Panc1 (cell line): Measurements from ENCODE around the gene OR10A6. TPM values are rescaled to one million over a fixed set of nuclear protein-coding genes. Genes with fewer than 3 reads are reported as not detected.

Source experiments
- ATAC-seq: fragments of 200-7000 bp; cut with Tn5 transposase; 2 replicates; pipeline ENCODE4 v1.9.1; 2020; ENCODE audit warnings: mild to moderate bottlenecking, moderate library complexity
- BruUV-seq: library from RNA; stranded (reverse); fragments of 400-500 nt; replicated peaks from 2 replicates; lab custom pipeline; 2021; lab: Mats Ljungman, UMichigan
- CTCF ChIA-PET: fragments of 300-600 bp; sonication (Branson Sonifier 250); formaldehyde crosslinking; loops from one replicate; lab custom pipeline; 2022; ENCODE audit warnings: antibody characterized with exemption; lab: Charles Lee
- POLR2A ChIA-PET: fragments of 300-600 bp; sonication (Branson Sonifier 250); formaldehyde crosslinking; loops from one replicate; lab custom pipeline; 2022; ENCODE audit warnings: antibody characterized with exemption; lab: Charles Lee
- DNase-seq: peaks from one replicate; pipeline ENCODE4 v3.0.0-alpha.2; 2010; ENCODE audit warnings: low read depth, low spot score
- H3K27ac ChIP-seq: 2 replicates; pipeline ENCODE4 v1.5.1; 2011; ENCODE audit warnings: mild to moderate bottlenecking, low read length, inconsistent platforms
- H3K27me3 ChIP-seq: fragments of 200-500 bp; sonication (Bioruptor generic); 2 replicates; pipeline ENCODE4 v1.6.0; 2014; ENCODE audit warnings: low read length, inconsistent platforms; ENCODE audit not compliant: control insufficient read depth, insufficient read depth
- H3K36me3 ChIP-seq: fragments of 200-500 bp; sonication (Bioruptor generic); 2 replicates; pipeline ENCODE4 v1.5.1; 2014; ENCODE audit warnings: inconsistent platforms, mild to moderate bottlenecking, low read length, moderate library complexity; ENCODE audit not compliant: control insufficient read depth, insufficient read depth
- H3K4me1 ChIP-seq: 2 replicates; pipeline ENCODE4 v1.5.1; 2011; ENCODE audit warnings: inconsistent platforms, mild to moderate bottlenecking, low read length, moderate library complexity; ENCODE audit not compliant: control insufficient read depth, insufficient read depth
- H3K4me3 ChIP-seq, 2 experiments: 2 replicates each; pipeline ENCODE4 v1.5.1; 2011 to 2012; ENCODE audit warnings: low read depth in 2 of 2, low read length in 2 of 2, mild to moderate bottlenecking in 2 of 2, inconsistent platforms in 1 of 2, moderate library complexity in 1 of 2
- H3K9me3 ChIP-seq: fragments of 200-500 bp; sonication (Bioruptor generic); 2 replicates; pipeline ENCODE4 v1.5.1; 2014; ENCODE audit warnings: low read depth, mild to moderate bottlenecking, inconsistent platforms, low read length, moderate library complexity; ENCODE audit not compliant: control insufficient read depth, insufficient read depth
- CTCF ChIP-seq: fragments of 450-650 bp; IDR thresholded peaks from 2 replicates; pipeline ENCODE4 v1.5.1; 2017; ENCODE audit warnings: mild to moderate bottlenecking
- POLR2AphosphoS5 ChIP-seq: IDR thresholded peaks from 2 replicates; pipeline ENCODE4 v1.6.1; 2012; ENCODE audit warnings: mild to moderate bottlenecking, low read depth, low read length, moderate library complexity
- SIN3A ChIP-seq: IDR thresholded peaks from 2 replicates; pipeline ENCODE4 v1.6.1; 2012; ENCODE audit warnings: low read depth, mild to moderate bottlenecking, low read length, moderate library complexity, borderline replicate concordance; ENCODE audit not compliant: insufficient read depth
- TCF7L2 ChIP-seq: IDR thresholded peaks from 2 replicates; pipeline ENCODE4 v1.6.1; 2011; ENCODE audit warnings: mild to moderate bottlenecking, low read depth, low read length, inconsistent platforms
- in situ Hi-C: cut with HindIII; loops from 2 replicates; pipeline ENCODE4 v1.10.0; 2016; ENCODE audit warnings: low sequenced_read_pairs, low pct_unique_long_range_greater_than_20kb
- intact Hi-C: fragments of 100-400 bp; cut with micrococcal nuclease; formaldehyde crosslinking; loops from one replicate; pipeline ENCODE4 v1.10.0; 2022; ENCODE audit not compliant: unreplicated experiment
- total RNA-seq: library from RNA; stranded (reverse); gene quantifications from one replicate; pipeline ENCODE4 v1.2.1, GENCODE V29; 2021; ENCODE audit not compliant: unreplicated experiment
- TF ChIP-seq, protein P1 (sequence below), 2 experiments: IDR thresholded peaks; 2 replicates each; pipeline ENCODE4 v1.6.1; 2011 to 2012; ENCODE audit warnings: low read depth in 2 of 2, control low read depth in 1 of 2, low read length in 1 of 2, mild to moderate bottlenecking in 1 of 2, moderate library complexity in 1 of 2; ENCODE audit not compliant: insufficient read depth in 1 of 2

The OR10A6 gene
- total RNA-seq, 1 experiment from 2014 or later: not detected

DNA sequence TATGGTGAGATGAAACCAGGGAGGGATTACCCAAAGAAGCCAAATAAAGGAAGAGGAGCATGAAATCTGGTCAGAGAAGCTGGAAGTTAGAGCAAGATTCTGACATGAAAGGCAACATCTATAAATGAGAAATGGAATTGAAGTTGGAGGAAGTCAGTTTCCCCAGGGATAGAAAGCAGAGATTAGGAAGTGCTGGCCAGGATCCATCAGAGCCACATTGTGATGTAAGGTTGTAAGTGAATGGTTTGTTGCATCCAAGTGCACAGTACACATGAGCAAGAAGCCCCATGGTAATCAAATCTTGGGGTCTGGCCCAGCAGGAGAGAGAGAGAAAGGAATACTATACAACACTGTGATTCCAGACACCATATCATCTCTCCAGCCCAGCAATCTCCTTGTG, 40.8 kb upstream of the OR10A6 start:
- TF ChIP-seq TCF7L2 (no peak), SIN3A (no peak), CTCF (no peak), POLR2AphosphoS5 (no peak)
- TF ChIP-seq, protein P1, sequence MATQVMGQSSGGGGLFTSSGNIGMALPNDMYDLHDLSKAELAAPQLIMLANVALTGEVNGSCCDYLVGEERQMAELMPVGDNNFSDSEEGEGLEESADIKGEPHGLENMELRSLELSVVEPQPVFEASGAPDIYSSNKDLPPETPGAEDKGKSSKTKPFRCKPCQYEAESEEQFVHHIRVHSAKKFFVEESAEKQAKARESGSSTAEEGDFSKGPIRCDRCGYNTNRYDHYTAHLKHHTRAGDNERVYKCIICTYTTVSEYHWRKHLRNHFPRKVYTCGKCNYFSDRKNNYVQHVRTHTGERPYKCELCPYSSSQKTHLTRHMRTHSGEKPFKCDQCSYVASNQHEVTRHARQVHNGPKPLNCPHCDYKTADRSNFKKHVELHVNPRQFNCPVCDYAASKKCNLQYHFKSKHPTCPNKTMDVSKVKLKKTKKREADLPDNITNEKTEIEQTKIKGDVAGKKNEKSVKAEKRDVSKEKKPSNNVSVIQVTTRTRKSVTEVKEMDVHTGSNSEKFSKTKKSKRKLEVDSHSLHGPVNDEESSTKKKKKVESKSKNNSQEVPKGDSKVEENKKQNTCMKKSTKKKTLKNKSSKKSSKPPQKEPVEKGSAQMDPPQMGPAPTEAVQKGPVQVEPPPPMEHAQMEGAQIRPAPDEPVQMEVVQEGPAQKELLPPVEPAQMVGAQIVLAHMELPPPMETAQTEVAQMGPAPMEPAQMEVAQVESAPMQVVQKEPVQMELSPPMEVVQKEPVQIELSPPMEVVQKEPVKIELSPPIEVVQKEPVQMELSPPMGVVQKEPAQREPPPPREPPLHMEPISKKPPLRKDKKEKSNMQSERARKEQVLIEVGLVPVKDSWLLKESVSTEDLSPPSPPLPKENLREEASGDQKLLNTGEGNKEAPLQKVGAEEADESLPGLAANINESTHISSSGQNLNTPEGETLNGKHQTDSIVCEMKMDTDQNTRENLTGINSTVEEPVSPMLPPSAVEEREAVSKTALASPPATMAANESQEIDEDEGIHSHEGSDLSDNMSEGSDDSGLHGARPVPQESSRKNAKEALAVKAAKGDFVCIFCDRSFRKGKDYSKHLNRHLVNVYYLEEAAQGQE (IDR thresholded peaks at IDR 0.05; ENCODE audit: insufficient read depth in 1 of 2, low read depth in 2 of 2, low read length in 1 of 2): no peak
- no peaks in the 10 kb centered on the region for H3K36me3 ChIP-seq
- no peaks in the 10 kb centered on the region for H3K27me3 ChIP-seq
- intact Hi-C loops: no loop called here
- ChIA-PET POLR2A (no interaction called here), CTCF (no interaction called here)
- no TSS peak for BruUV-seq
- no peaks in the 10 kb centered on the region for H3K4me1 ChIP-seq
- no peak for DNase-seq
- ATAC-seq: no peak
- no peaks in the 10 kb centered on the region for H3K9me3 ChIP-seq
- no peak overlapping the region for H3K27ac ChIP-seq
- no peak overlapping the region for H3K4me3 ChIP-seq
- in situ Hi-C loops: no loop called here

DNA sequence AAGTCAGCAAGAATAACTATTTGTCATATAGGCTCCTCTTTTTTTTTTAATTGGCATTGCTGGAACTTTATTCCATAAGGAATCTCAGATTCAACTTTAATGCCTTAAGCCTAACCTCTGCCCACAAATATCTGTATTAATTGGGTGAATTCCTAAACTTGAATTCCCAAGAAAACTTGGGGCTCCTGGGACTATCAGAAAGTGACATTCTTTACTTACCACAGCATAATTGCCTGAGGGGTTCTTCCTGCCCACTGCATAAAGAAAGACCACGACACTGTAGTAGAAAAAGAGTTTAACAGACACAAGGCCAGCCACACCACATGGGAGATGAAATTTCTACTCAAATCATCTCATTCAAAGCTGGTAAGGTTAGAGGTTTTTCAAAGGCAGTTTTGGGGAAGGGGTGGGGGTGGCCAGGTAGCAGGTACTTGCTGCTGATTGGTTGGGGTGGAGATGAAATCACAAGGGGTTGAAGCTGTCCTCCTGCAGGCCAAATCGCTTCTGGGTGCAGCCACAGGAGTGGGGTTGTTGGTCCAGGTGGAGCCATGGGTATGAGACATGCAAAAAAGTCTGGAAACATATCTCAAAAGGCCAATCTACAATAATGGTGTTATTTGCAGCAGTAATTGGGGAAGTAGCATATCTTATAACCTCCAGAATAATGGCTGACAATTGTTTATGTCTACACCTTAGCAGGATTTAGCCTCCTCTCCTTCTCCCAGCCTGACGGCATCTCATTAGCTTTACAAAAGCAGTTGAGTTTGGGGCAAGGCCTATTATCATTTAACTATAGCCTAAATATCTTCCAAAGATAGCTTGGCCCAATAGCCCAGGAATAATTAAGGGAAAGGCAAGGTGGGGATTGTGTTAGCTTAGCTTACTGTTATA, 38.9 kb upstream of the OR10A6 start:
- no TSS peak for BruUV-seq
- POLR2A ChIA-PET: no interaction called here
- Histone ChIP-seq H3K4me3 (no peak overlapping the region), H3K9me3 (no peaks in the 10 kb centered on the region), H3K36me3 (no peaks in the 10 kb centered on the region), H3K27me3 (no peaks in the 10 kb centered on the region), H3K27ac (no peak overlapping the region), H3K4me1 (no peaks in the 10 kb centered on the region)
- intact Hi-C loops (no loop called here), in situ Hi-C loops (no loop called here)
- TF ChIP-seq SIN3A (no peak), POLR2AphosphoS5 (no peak), TCF7L2 (no peak), CTCF (no peak)
- TF ChIP-seq, protein P1 (IDR thresholded peaks at IDR 0.05; ENCODE audit: insufficient read depth in 1 of 2, low read depth in 2 of 2, low read length in 1 of 2): no peak
- CTCF ChIA-PET: interaction anchor here (1.8 kb wide), 1 partner anchor 17 kb away, joined by 4 read pairs; the partner anchor contains the start of gene EIF3F
- no peak for ATAC-seq
- no peak for DNase-seq
